K562 (cell line): ENCODE results near the gene GHITM.

ENCODE experiments used
- CEBPB ChIP-seq: fragments of 450-650 bp; IDR thresholded peaks from 2 replicates; pipeline ENCODE4 v1.6.1; 2016; ENCODE audit warnings: missing genetic modification characterization, missing compliant biosample characterization
- CTCF ChIP-seq, 3 experiments: IDR thresholded peaks in 2 of 3; conservative IDR thresholded peaks in 1 of 3; 2 replicates each; pipeline ENCODE4 v1.5.1; 2011 to 2012; ENCODE audit warnings: low read length in 3 of 3, mild to moderate bottlenecking in 3 of 3, control low read depth in 2 of 3, improper control_type of control experiment in 1 of 3, inconsistent platforms in 1 of 3, low read depth in 1 of 3, mixed read lengths in 1 of 3, moderate library complexity in 1 of 3; ENCODE audit not compliant: insufficient read depth in 2 of 3
- MYC ChIP-seq, 2 experiments: fragments of 250-450 bp in 1 of 2; sonication (Bioruptor Pico) in 1 of 2; IDR thresholded peaks; 2 replicates each; pipeline versions ENCODE4 v1.5.1 to v1.6.1; 2012 to 2021; ENCODE audit warnings: low read depth in 2 of 2, borderline replicate concordance in 1 of 2, improper control_type of control experiment in 1 of 2, low read length in 1 of 2, mild to moderate bottlenecking in 1 of 2, moderate library complexity in 1 of 2
- PHF21A ChIP-seq: fragments of 450-650 bp; IDR thresholded peaks from 2 replicates; pipeline ENCODE4 v1.6.1; 2017; ENCODE audit warnings: low read depth, borderline replicate concordance
- POLR2AphosphoS5 ChIP-seq: IDR thresholded peaks from 2 replicates; pipeline ENCODE4 v1.6.1; 2011; ENCODE audit warnings: mild to moderate bottlenecking, low read depth, low read length, moderate library complexity; ENCODE audit not compliant: control insufficient read depth, insufficient read depth
- SMARCC2 ChIP-seq: fragments of 450-650 bp; IDR thresholded peaks from 2 replicates; pipeline ENCODE4 v1.6.1; 2017; ENCODE audit warnings: antibody characterized with exemption, moderate library complexity, mild to moderate bottlenecking, low read depth
- USF2 ChIP-seq: sonication (generic); formaldehyde crosslinking; IDR thresholded peaks from 2 replicates; pipeline ENCODE4 v1.5.0; 2020; ENCODE audit warnings: missing genetic modification reagents
- ZKSCAN8 ChIP-seq: fragments of 200-800 bp; sonication (Bioruptor generic); IDR thresholded peaks from 2 replicates; pipeline ENCODE4 v1.6.1; 2016; ENCODE audit warnings: missing genetic modification characterization, missing compliant biosample characterization
- TF ChIP-seq, protein P1 (sequence below): fragments of 450-650 bp; IDR thresholded peaks from 2 replicates; pipeline ENCODE4 v1.6.1; 2017; ENCODE audit warnings: mild to moderate bottlenecking, moderate library complexity
- TF ChIP-seq, protein P2 (sequence below): fragments of 450-650 bp; formaldehyde crosslinking; IDR thresholded peaks from 2 replicates; pipeline ENCODE4 v1.4.0; 2022; ENCODE audit warnings: missing genetic modification characterization

- TF ChIP-seq, protein P1, sequence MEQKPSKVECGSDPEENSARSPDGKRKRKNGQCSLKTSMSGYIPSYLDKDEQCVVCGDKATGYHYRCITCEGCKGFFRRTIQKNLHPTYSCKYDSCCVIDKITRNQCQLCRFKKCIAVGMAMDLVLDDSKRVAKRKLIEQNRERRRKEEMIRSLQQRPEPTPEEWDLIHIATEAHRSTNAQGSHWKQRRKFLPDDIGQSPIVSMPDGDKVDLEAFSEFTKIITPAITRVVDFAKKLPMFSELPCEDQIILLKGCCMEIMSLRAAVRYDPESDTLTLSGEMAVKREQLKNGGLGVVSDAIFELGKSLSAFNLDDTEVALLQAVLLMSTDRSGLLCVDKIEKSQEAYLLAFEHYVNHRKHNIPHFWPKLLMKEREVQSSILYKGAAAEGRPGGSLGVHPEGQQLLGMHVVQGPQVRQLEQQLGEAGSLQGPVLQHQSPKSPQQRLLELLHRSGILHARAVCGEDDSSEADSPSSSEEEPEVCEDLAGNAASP = no peak
- TF ChIP-seq CTCF (IDR thresholded peaks at IDR 0.05 in 2 of 3, conservative IDR thresholded peaks at IDR 0.05 in 1 of 3; ENCODE audit: insufficient read depth in 2 of 3, low read depth in 1 of 3, low read length in 3 of 3) (no peak), POLR2AphosphoS5 (no peak), ZKSCAN8 (CRISPR knock-in tag) (no peak), MYC (IDR thresholded peaks at IDR 0.05; ENCODE audit: low read depth, low read length) (no peak), MYC (CRISPR knock-in tag; IDR thresholded peaks at IDR 0.05; ENCODE audit: borderline replicate concordance, low read depth) (no peak), PHF21A (no peak), CEBPB (tag) (no peak), SMARCC2 (no peak), USF2 (CRISPR knock-in tag) (no peak)
- TF ChIP-seq, protein P2, sequence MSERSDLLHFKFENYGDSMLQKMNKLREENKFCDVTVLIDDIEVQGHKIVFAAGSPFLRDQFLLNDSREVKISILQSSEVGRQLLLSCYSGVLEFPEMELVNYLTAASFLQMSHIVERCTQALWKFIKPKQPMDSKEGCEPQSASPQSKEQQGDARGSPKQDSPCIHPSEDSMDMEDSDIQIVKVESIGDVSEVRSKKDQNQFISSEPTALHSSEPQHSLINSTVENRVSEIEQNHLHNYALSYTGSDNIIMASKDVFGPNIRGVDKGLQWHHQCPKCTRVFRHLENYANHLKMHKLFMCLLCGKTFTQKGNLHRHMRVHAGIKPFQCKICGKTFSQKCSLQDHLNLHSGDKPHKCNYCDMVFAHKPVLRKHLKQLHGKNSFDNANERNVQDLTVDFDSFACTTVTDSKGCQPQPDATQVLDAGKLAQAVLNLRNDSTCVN (CRISPR knock-in tag) = no peak
These were observed 13.5 kb downstream of the GHITM start for GRCh38 chr10:84152769-84153168.
